HepG2 (cell line): ENCODE data around the gene RAB11FIP5.

Source experiments
- CHD2 ChIP-seq: IDR thresholded peaks from 2 replicates; pipeline ENCODE4 v1.6.1; 2011; ENCODE audit warnings: low read depth, low read length, improper control_type of control experiment
- EP300 ChIP-seq, 3 experiments: sonication (generic) in 1 of 3; formaldehyde crosslinking in 1 of 3; IDR thresholded peaks; 2 replicates each; pipeline versions ENCODE4 v1.5.1 to v1.6.1; 2011 to 2020; ENCODE audit warnings: low read depth in 2 of 3, low read length in 2 of 3, borderline replicate concordance in 1 of 3, improper control_type of control experiment in 1 of 3, mild to moderate bottlenecking in 1 of 3, missing genetic modification reagents in 1 of 3, moderate library complexity in 1 of 3
- FOXK1 ChIP-seq: sonication (generic); formaldehyde crosslinking; IDR thresholded peaks from 2 replicates; pipeline ENCODE4 v1.4.0; 2020; ENCODE audit warnings: low read depth, missing genetic modification reagents, borderline replicate concordance
- NFYB ChIP-seq: sonication (generic); formaldehyde crosslinking; IDR thresholded peaks from 2 replicates; pipeline ENCODE4 v1.4.0; 2020; ENCODE audit warnings: missing genetic modification reagents
- PAX8 ChIP-seq: sonication (generic); formaldehyde crosslinking; IDR thresholded peaks from 2 replicates; pipeline ENCODE4 v1.8.0; 2022; ENCODE audit warnings: mild to moderate bottlenecking, missing genetic modification reagents, borderline replicate concordance
- POLR2A ChIP-seq, 2 experiments: IDR thresholded peaks; 2 replicates each; pipeline ENCODE4 v1.6.1; 2011; ENCODE audit warnings: low read depth in 2 of 2, low read length in 2 of 2, mild to moderate bottlenecking in 1 of 2, moderate library complexity in 1 of 2; ENCODE audit not compliant: insufficient read depth in 1 of 2
- TEAD2 ChIP-seq: sonication (generic); formaldehyde crosslinking; IDR thresholded peaks from 2 replicates; pipeline ENCODE4 v1.9.0; 2021; ENCODE audit warnings: missing genetic modification reagents
- ZC3H13 ChIP-seq: sonication (generic); formaldehyde crosslinking; IDR thresholded peaks from 2 replicates; pipeline ENCODE4 v1.8.1; 2023; ENCODE audit warnings: mild to moderate bottlenecking, missing genetic modification reagents, moderate library complexity
- ZNF263 ChIP-seq: sonication (generic); formaldehyde crosslinking; IDR thresholded peaks from 2 replicates; pipeline ENCODE4 v1.4.0; 2020; ENCODE audit warnings: missing genetic modification reagents
- TF ChIP-seq, protein P1 (sequence below): sonication (generic); formaldehyde crosslinking; IDR thresholded peaks from 2 replicates; pipeline ENCODE4 v1.5.0; 2020; ENCODE audit warnings: missing genetic modification reagents
- TF ChIP-seq, protein P2 (sequence below), 2 experiments: sonication (generic) in 1 of 2; formaldehyde crosslinking in 1 of 2; IDR thresholded peaks; 2 replicates each; pipeline versions ENCODE4 v1.5.1 to v1.6.1; 2011 to 2020; ENCODE audit warnings: borderline replicate concordance in 1 of 2, low read depth in 1 of 2, low read length in 1 of 2, mild to moderate bottlenecking in 1 of 2, missing genetic modification reagents in 1 of 2, moderate library complexity in 1 of 2
- TF ChIP-seq, protein P3 (sequence below): sonication (generic); formaldehyde crosslinking; IDR thresholded peaks from 2 replicates; pipeline ENCODE4 v1.8.1; 2022; ENCODE audit warnings: low read depth, mild to moderate bottlenecking, missing genetic modification reagents
- TF ChIP-seq, protein P4 (sequence below): sonication (generic); formaldehyde crosslinking; IDR thresholded peaks from 2 replicates; pipeline ENCODE4 v1.4.0; 2020; ENCODE audit warnings: missing genetic modification reagents

DNA sequence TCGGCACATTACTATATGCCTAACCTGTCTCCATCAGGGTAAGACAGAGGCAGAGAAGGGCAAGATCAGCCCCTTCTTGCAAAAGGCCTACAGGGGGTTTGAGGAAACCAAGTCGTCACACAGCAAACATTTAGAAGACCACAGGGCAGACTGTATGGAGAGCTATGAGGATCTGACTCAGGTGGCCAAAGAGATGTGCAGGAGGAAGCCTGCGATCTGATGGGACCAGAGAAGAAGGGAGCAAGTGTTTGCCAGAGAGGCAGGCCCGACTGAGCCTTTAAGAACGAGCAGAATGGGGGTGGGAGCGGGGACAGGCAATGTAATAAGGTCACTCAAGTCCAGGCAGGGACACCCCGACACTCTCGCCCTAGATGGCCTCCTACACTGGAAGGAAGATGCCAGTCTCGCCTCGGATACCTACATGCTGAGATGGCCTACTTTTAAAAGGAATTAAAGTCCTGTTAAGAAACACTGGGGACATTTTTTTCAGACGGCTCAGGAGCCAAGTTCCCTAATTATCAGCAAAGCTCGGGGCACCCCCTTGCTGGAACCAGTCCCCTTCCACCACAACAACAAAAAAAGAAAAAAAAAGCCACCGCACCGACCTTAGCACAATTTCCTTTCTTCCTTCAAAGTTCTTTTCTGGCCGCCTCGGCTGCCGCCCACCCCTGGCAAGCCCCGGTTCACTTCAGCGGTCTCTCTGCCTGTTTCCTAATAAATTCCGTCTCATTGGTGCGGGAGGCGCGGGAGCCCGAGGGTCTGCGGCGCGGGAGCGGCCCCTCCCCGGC is 42.7 kb downstream of the RAB11FIP5 start:
- TF ChIP-seq, protein P1, sequence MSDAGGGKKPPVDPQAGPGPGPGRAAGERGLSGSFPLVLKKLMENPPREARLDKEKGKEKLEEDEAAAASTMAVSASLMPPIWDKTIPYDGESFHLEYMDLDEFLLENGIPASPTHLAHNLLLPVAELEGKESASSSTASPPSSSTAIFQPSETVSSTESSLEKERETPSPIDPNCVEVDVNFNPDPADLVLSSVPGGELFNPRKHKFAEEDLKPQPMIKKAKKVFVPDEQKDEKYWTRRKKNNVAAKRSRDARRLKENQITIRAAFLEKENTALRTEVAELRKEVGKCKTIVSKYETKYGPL (CRISPR knock-in tag), result no peak
- TF ChIP-seq POLR2A (IDR thresholded peaks at IDR 0.05; ENCODE audit: insufficient read depth in 1 of 2, low read depth in 2 of 2, low read length in 2 of 2), result no peak
- TF ChIP-seq EP300 (IDR thresholded peaks at IDR 0.05; ENCODE audit: low read depth in 2 of 2, low read length in 2 of 2), result no peak
- no peak for TF ChIP-seq EP300 (CRISPR knock-in tag; IDR thresholded peaks at IDR 0.05; ENCODE audit: borderline replicate concordance)
- TF ChIP-seq FOXK1, result no peak
- TF ChIP-seq CHD2, result no peak
- TF ChIP-seq ZNF263 (CRISPR knock-in tag), result no peak
- TF ChIP-seq, protein P2, sequence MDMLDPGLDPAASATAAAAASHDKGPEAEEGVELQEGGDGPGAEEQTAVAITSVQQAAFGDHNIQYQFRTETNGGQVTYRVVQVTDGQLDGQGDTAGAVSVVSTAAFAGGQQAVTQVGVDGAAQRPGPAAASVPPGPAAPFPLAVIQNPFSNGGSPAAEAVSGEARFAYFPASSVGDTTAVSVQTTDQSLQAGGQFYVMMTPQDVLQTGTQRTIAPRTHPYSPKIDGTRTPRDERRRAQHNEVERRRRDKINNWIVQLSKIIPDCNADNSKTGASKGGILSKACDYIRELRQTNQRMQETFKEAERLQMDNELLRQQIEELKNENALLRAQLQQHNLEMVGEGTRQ (IDR thresholded peaks at IDR 0.05; ENCODE audit: low read depth, low read length), result no peak
- TF ChIP-seq, protein P2 (CRISPR knock-in tag; IDR thresholded peaks at IDR 0.05; ENCODE audit: borderline replicate concordance), result no peak
- no peak for TF ChIP-seq TEAD2 (CRISPR knock-in tag)
- TF ChIP-seq NFYB (CRISPR knock-in tag), result no peak
- TF ChIP-seq, protein P3, sequence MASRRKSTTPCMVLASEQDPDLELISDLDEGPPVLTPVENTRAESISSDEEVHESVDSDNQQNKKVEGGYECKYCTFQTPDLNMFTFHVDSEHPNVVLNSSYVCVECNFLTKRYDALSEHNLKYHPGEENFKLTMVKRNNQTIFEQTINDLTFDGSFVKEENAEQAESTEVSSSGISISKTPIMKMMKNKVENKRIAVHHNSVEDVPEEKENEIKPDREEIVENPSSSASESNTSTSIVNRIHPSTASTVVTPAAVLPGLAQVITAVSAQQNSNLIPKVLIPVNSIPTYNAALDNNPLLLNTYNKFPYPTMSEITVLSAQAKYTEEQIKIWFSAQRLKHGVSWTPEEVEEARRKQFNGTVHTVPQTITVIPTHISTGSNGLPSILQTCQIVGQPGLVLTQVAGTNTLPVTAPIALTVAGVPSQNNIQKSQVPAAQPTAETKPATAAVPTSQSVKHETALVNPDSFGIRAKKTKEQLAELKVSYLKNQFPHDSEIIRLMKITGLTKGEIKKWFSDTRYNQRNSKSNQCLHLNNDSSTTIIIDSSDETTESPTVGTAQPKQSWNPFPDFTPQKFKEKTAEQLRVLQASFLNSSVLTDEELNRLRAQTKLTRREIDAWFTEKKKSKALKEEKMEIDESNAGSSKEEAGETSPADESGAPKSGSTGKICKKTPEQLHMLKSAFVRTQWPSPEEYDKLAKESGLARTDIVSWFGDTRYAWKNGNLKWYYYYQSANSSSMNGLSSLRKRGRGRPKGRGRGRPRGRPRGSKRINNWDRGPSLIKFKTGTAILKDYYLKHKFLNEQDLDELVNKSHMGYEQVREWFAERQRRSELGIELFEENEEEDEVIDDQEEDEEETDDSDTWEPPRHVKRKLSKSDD (CRISPR knock-in tag), result no peak
- TF ChIP-seq, protein P4, sequence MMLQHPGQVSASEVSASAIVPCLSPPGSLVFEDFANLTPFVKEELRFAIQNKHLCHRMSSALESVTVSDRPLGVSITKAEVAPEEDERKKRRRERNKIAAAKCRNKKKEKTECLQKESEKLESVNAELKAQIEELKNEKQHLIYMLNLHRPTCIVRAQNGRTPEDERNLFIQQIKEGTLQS (CRISPR knock-in tag), result no peak
- TF ChIP-seq ZC3H13 (CRISPR knock-in tag), result no peak
- TF ChIP-seq PAX8 (CRISPR knock-in tag), result no peak
